Endothelial cell of umbilical vein (primary cell): ENCODE data around the gene BAG2. TPM values are rescaled to one million over a fixed set of nuclear protein-coding genes. Genes with fewer than 3 reads are reported as not detected.

Experiments used
- BruUV-seq: library from RNA; stranded (reverse); fragments of 400-500 nt; replicated peaks from 2 replicates; lab custom pipeline; 2021; lab: Mats Ljungman, UMichigan
- CTCF ChIA-PET: fragments of 300-600, 350-600 bp; sonication (Branson Sonifier 250); formaldehyde crosslinking; loops from one replicate; lab custom pipeline; 2021; ENCODE audit warnings: antibody characterized with exemption, inconsistent platforms; lab: Charles Lee
- POLR2A ChIA-PET: fragments of 300-600, 350-600 bp; sonication (Branson Sonifier 250); formaldehyde crosslinking; loops from one replicate; lab custom pipeline; 2021; ENCODE audit warnings: antibody characterized with exemption, inconsistent platforms; lab: Charles Lee
- DNase-seq: peaks from one replicate; pipeline ENCODE4 v3.0.0-alpha.2; 2011; ENCODE audit warnings: low read depth, low spot score
- FAIRE-seq: peaks from 2 replicates; lab custom pipeline; 2011; peaks lifted over from hg19 to GRCh38; lab: Jason Lieb, UNC
- H2AFZ ChIP-seq: 2 replicates; pipeline ENCODE4 v1.6.0; 2012; ENCODE audit warnings: low read depth, low read length, control low read depth, inconsistent platforms
- H3K27ac ChIP-seq: 2 replicates; pipeline ENCODE4 v1.5.1; 2011; ENCODE audit warnings: low read depth, mild to moderate bottlenecking, control low read depth, low read length, moderate library complexity; ENCODE audit not compliant: insufficient read depth
- H3K27me3 ChIP-seq, 2 experiments: 2 replicates each; pipeline versions ENCODE4 v1.6.0 to v1.6.1; 2011; ENCODE audit warnings: low read length in 2 of 2, mixed read lengths in 1 of 2; ENCODE audit not compliant: control insufficient read depth in 2 of 2, insufficient read depth in 2 of 2
- H3K36me3 ChIP-seq, 2 experiments: 2 replicates in 1 of 2; 3 replicates in 1 of 2; pipeline ENCODE4 v1.5.1; 2011; ENCODE audit warnings: low read length in 2 of 2, mild to moderate bottlenecking in 1 of 2, moderate library complexity in 1 of 2; ENCODE audit not compliant: control insufficient read depth in 2 of 2, insufficient read depth in 2 of 2; ENCODE audit errors: extremely low read depth in 1 of 2
- H3K4me1 ChIP-seq: 3 replicates; pipeline ENCODE4 v1.5.1; 2011; ENCODE audit warnings: mild to moderate bottlenecking, low read length; ENCODE audit not compliant: control insufficient read depth, insufficient read depth; ENCODE audit errors: extremely low read depth
- H3K4me2 ChIP-seq: 2 replicates; pipeline ENCODE4 v1.6.1; 2011; ENCODE audit warnings: low read length, control low read depth, mixed read lengths; ENCODE audit not compliant: insufficient read depth
- H3K4me3 ChIP-seq, 3 experiments: fragments of 200-600 bp in 1 of 3; sonication (generic), shearing (Covaris generic) in 1 of 3; replicated peaks in 1 of 3; 2 replicates each; pipeline ENCODE4 v1.5.1; 2011 to 2016; ENCODE audit warnings: control low read depth in 3 of 3, low read length in 3 of 3, mild to moderate bottlenecking in 2 of 3, inconsistent platforms in 1 of 3, low read depth in 1 of 3, moderate library complexity in 1 of 3; ENCODE audit not compliant: insufficient read depth in 1 of 3
- H3K79me2 ChIP-seq: 2 replicates; pipeline ENCODE4 v1.6.0; 2012; ENCODE audit warnings: low read length, inconsistent platforms; ENCODE audit not compliant: control insufficient read depth, insufficient read depth
- H3K9ac ChIP-seq: replicated peaks from 2 replicates; pipeline ENCODE3; 2011; ENCODE audit warnings: low read length, control low read depth; ENCODE audit not compliant: insufficient read depth; ENCODE audit errors: extremely low read depth
- H3K9me1 ChIP-seq: replicated peaks from 3 replicates; pipeline ENCODE4 v1.6.0; 2011; ENCODE audit warnings: mild to moderate bottlenecking, low read length; ENCODE audit not compliant: control insufficient read depth, insufficient read depth; ENCODE audit errors: extremely low read depth
- H3K9me3 ChIP-seq: replicated peaks from 2 replicates; pipeline ENCODE4 v1.5.1; 2012; ENCODE audit warnings: low read length, inconsistent platforms; ENCODE audit not compliant: control insufficient read depth, insufficient read depth
- H4K20me1 ChIP-seq: replicated peaks from 2 replicates; pipeline ENCODE3; 2011; ENCODE audit warnings: mild to moderate bottlenecking, low read length; ENCODE audit not compliant: control insufficient read depth, insufficient read depth; ENCODE audit errors: extremely low read depth
- CTCF ChIP-seq, 2 donors: IDR thresholded peaks; 1 replicate in 1 of 2; 2 replicates in 1 of 2; pipeline ENCODE4 v1.5.1; 2011; ENCODE audit warnings: low read length in 2 of 2, mild to moderate bottlenecking in 2 of 2, moderate library complexity in 2 of 2, control low read depth in 1 of 2, inconsistent platforms in 1 of 2, low read depth in 1 of 2; ENCODE audit not compliant: insufficient read depth in 1 of 2; ENCODE audit errors: extremely low read depth in 1 of 2
- EZH2 ChIP-seq: IDR thresholded peaks from 2 replicates; pipeline ENCODE4 v1.6.1; 2012; ENCODE audit warnings: borderline replicate concordance, low read depth, mild to moderate bottlenecking, moderate library complexity, low read length, inconsistent platforms; ENCODE audit not compliant: severe bottlenecking
- FOS ChIP-seq: IDR thresholded peaks from 2 replicates; pipeline ENCODE4 v1.6.1; 2011; ENCODE audit warnings: mild to moderate bottlenecking, low read length, moderate library complexity, borderline replicate concordance; ENCODE audit not compliant: insufficient read depth
- GATA2 ChIP-seq: IDR thresholded peaks from 2 replicates; pipeline ENCODE4 v1.7.0; 2011; ENCODE audit warnings: low read depth, mild to moderate bottlenecking, moderate library complexity, mixed read lengths, low read length; ENCODE audit not compliant: insufficient read length, insufficient read depth
- JUN ChIP-seq: IDR thresholded peaks from 2 replicates; pipeline ENCODE4 v1.6.1; 2011; ENCODE audit warnings: borderline replicate concordance, low read depth; ENCODE audit not compliant: insufficient read length, insufficient read depth
- MAX ChIP-seq: IDR thresholded peaks from 2 replicates; pipeline ENCODE4 v1.6.1; 2011; ENCODE audit not compliant: insufficient read depth, insufficient read length
- MYC ChIP-seq: IDR thresholded peaks from one replicate; pipeline ENCODE4 v1.6.1; 2011; ENCODE audit warnings: mild to moderate bottlenecking, low read depth, low read length
- POLR2A ChIP-seq: IDR thresholded peaks from 2 replicates; pipeline ENCODE4 v1.6.1; 2012; ENCODE audit warnings: low read depth, mild to moderate bottlenecking, control low read depth, low read length
- POLR2AphosphoS5 ChIP-seq: IDR thresholded peaks from 2 replicates; pipeline ENCODE4 v1.6.1; 2012; ENCODE audit warnings: low read depth, mild to moderate bottlenecking, control low read depth, low read length, moderate library complexity; ENCODE audit not compliant: insufficient read depth
- dilution Hi-C: fragments of 300-500 bp; cut with MboI; formaldehyde crosslinking; loops from one replicate; pipeline ENCODE4 v1.15.0; 2019; ENCODE audit warnings: low sequenced_read_pairs; ENCODE audit not compliant: extremely low pct_ligation_motif_present
- intact Hi-C: fragments of 100-400 bp; cut with micrococcal nuclease; formaldehyde crosslinking; loops from one replicate; pipeline ENCODE4 v1.10.0; 2022
- polyA plus RNA-seq, 4 experiments: library from polyadenylated mRNA; depleted of rRNA in 3 of 4; stranded (reverse) in 3 of 4; unstranded in 1 of 4; fragments of >200 nt; gene quantifications; 2 replicates each; pipeline versions ENCODE4 v1.2.1 to v1.2.3, GENCODE V29; 2011 to 2012; ENCODE audit warnings: missing spikeins in 1 of 4
- total RNA-seq: library from RNA; stranded (reverse); gene quantifications from 2 replicates; pipeline ENCODE4 v1.2.3, GENCODE V29; 2021

Gene BAG2
- total and polyA plus RNA-seq, 2 donors (not counting 3 experiments of a cell fraction or from before 2014, with no cell fraction given), result 1.1 to 3.9 TPM

GRCh38 chr6:57222743-57223077 lies 50.6 kb downstream of the BAG2 start:
- Histone ChIP-seq H3K36me3 (no peaks in the 10 kb centered on the region), H2AFZ (peak overlapping the region; percentile 90), H3K9ac (no peak overlapping the region), H3K27me3 (no peaks in the 10 kb centered on the region), H3K4me2 (peak overlapping the region; percentile 94), H3K4me1 (peaks cover 11% of the 10 kb centered on the region), H4K20me1 (no peaks in the 10 kb centered on the region), H3K9me3 (no peaks in the 10 kb centered on the region), H3K4me3 (peak overlapping the region; percentile 75 to 96 (median 90)), H3K27ac (no peak overlapping the region), H3K9me1 (no peaks in the 10 kb centered on the region), H3K79me2 (peaks cover 21% of the 10 kb centered on the region)
- TF ChIP-seq MAX, result no peak
- no peak for TF ChIP-seq MYC
- no peak for TF ChIP-seq POLR2AphosphoS5
- TF ChIP-seq EZH2, result no peak
- no peak for TF ChIP-seq FOS
- no peak for TF ChIP-seq GATA2
- dilution Hi-C loops, result no loop called here
- FAIRE-seq, result no peak
- BruUV-seq, result no TSS peak
- DNase-seq, result no peak
- intact Hi-C loops, result loop anchor here (1.0 kb wide), 2 partner anchors 94 to 267 kb away; partner anchors contain the start of gene BEND6
- POLR2A ChIA-PET, result interaction anchor here (0.8 kb wide), 1 partner anchor 25 kb away, joined by 3 read pairs; no protein-coding TSS in a partner anchor
- CTCF ChIA-PET, result interaction anchor here (1.2 to 3.3 kb wide), 7 partner anchors 11 to 318 kb away, joined by 3 to 16 read pairs (median 9); partner anchors contain the start of gene PRIM2

- FAIRE-seq (no peak), DNase-seq (no peak)
- no peak overlapping the region for H2AFZ ChIP-seq
- no peak overlapping the region for H3K4me2 ChIP-seq
- no TSS peak for BruUV-seq
- no peaks in the 10 kb centered on the region for H4K20me1 ChIP-seq
- no peak overlapping the region for H3K27ac ChIP-seq
- no peaks in the 10 kb centered on the region for H3K36me3 ChIP-seq
- POLR2A ChIA-PET, result no interaction called here
- peaks cover 9% of the 10 kb centered on the region for H3K4me1 ChIP-seq
- dilution Hi-C loops, result no loop called here
- H3K9me3 ChIP-seq, result no peaks in the 10 kb centered on the region
- CTCF ChIA-PET, result interaction anchor here (1.6 kb wide), 1 partner anchor 35 kb away, joined by 4 read pairs; no protein-coding TSS in a partner anchor
- peaks cover 9% of the 10 kb centered on the region for H3K79me2 ChIP-seq
- no peak overlapping the region for H3K9ac ChIP-seq
- H3K27me3 ChIP-seq, result peaks cover 2 to 5% of the 10 kb centered on the region in 2 experiments
- H3K9me1 ChIP-seq, result no peaks in the 10 kb centered on the region
- intact Hi-C loops, result no loop called here
- no peak overlapping the region for H3K4me3 ChIP-seq
- no peak for TF ChIP-seq CTCF (IDR thresholded peaks at IDR 0.05; ENCODE audit: extremely low read depth in 1 of 2, insufficient read depth in 1 of 2, low read depth in 1 of 2, low read length in 2 of 2)
- no peak for TF ChIP-seq MAX
- no peak for TF ChIP-seq FOS
- TF ChIP-seq MYC, result no peak
- TF ChIP-seq GATA2, result no peak
- TF ChIP-seq POLR2AphosphoS5, result no peak
- no peak for TF ChIP-seq JUN
- no peak for TF ChIP-seq EZH2
- no peak for TF ChIP-seq POLR2A
Observed at GRCh38 chr6:57224769-57225515, 52.8 kb downstream of the BAG2 start.
